DOHH2 (cell line): ENCODE measurements around the gene LRIF1.

Source experiments
- EZH2phosphoT487 ChIP-seq: fragments of 200-600 bp; sonication (generic); IDR thresholded peaks from 2 replicates; pipeline ENCODE4 v1.6.1; 2017; ENCODE audit warnings: borderline replicate concordance, mild to moderate bottlenecking, antibody characterized with exemption, low read length, moderate library complexity, mixed read lengths
- TF ChIP-seq, protein P1 (sequence below): fragments of 200-600 bp; sonication (generic); IDR thresholded peaks from one replicate; pipeline ENCODE4 v1.5.1; 2014; ENCODE audit warnings: antibody characterized with exemption, mild to moderate bottlenecking, low read depth, low read length; ENCODE audit not compliant: poor library complexity, severe bottlenecking

DNA sequence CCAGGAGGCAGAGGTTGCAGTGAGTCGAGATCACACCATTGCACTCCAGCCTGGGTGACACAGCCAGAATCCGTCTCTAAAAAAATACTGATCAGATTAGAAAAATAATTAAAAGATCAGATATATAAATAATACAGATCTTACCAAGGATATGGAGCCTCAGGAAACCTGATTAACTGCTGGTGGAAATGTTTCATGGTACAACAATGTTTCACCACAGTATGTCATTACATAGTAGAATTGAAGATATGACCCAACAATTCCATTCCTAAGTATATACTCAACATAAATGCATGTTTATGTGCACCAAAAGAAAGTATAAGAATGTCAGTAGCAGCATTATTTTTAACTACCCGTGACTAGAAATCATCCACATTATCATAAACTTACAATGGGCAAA lies 49.0 kb downstream of the LRIF1 start:
- no peak for TF ChIP-seq EZH2phosphoT487
- TF ChIP-seq, protein P1, sequence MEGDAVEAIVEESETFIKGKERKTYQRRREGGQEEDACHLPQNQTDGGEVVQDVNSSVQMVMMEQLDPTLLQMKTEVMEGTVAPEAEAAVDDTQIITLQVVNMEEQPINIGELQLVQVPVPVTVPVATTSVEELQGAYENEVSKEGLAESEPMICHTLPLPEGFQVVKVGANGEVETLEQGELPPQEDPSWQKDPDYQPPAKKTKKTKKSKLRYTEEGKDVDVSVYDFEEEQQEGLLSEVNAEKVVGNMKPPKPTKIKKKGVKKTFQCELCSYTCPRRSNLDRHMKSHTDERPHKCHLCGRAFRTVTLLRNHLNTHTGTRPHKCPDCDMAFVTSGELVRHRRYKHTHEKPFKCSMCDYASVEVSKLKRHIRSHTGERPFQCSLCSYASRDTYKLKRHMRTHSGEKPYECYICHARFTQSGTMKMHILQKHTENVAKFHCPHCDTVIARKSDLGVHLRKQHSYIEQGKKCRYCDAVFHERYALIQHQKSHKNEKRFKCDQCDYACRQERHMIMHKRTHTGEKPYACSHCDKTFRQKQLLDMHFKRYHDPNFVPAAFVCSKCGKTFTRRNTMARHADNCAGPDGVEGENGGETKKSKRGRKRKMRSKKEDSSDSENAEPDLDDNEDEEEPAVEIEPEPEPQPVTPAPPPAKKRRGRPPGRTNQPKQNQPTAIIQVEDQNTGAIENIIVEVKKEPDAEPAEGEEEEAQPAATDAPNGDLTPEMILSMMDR, result no peak
